HG03432 (cell line): ENCODE data around the gene CYP4Z1.
"Not testable (repeated sequence)": the region's sequence is repeated elsewhere in the genome, so short reads cannot be mapped to it uniquely, and the experiment has no call there.

Source experiments
- ATAC-seq: cut with Tn5 transposase; IDR thresholded peaks from one replicate; pipeline ENCODE4 v1.9.1; 2021; ENCODE audit warnings: mild to moderate bottlenecking, moderate library complexity; ENCODE audit not compliant: unreplicated experiment

The CYP4Z1 gene

DNA sequence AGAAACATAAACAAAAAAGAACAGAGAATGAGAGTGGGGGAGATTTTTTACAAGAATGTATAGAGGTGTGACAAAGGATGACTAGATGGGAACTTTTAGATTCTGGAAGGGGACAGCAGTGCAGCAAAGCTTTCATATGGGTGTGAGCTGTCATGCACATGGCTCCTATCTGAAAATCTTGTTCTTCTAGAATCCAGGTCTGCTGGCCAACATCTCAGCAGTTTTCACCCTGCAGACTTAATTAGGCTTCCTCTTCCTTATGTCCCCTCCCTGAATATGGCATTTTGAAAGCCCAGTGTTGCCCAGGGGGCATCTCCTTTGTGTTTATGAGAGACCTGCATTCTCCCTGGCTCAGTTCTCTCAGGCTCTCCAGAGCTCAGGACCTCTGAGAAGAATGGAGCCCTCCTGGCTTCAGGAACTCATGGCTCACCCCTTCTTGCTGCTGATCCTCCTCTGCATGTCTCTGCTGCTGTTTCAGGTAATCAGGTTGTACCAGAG lies at the start of gene CYP4Z1:
Gene CYP4Z1 (plus strand): TSS at position 135 of the 498 bp plus-strand sequence. CDS start 260 bp downstream, at position 395.
- ATAC-seq = no peak

GRCh38 chr1:47021070-47021469 lies 46.0 kb upstream of the CYP4Z1 start:
- no peak for ATAC-seq

DNA sequence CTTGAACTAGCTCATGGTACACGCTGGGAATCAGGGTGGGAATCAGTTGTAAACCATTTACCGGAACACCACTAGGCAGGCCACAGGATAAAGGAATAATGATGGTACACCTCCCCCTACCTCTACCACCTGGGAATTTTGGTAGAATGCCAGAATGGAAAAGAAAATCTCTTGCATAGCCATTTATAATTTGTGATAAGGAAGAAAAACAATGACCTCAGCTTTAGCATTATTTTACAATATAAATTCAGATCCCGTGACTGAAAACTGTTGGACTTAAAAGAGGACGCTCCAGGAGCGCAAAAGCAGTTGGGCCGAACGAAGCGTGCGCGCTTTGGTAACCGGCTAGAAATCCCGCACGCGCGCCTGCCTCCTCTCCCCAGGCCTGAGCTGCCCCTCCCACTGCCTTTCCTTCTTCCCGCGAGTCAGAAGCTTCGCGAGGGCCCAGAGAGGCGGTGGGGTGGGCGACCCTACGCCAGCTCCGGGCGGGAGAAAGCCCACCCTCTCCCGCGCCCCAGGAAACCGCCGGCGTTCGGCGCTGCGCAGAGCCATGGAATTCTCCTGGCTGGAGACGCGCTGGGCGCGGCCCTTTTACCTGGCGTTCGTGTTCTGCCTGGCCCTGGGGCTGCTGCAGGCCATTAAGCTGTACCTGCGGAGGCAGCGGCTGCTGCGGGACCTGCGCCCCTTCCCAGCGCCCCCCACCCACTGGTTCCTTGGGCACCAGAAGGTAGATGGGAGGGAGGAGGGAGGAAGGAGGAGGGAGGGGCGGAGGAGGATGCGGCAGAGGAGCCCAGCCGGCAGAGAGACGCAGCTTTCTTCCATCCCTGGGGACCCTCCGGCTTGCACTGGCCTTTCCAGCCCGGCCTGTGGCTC lies 43.5 kb upstream of the CYP4Z1 start, which contains the start of gene CYP4X1:
Gene CYP4X1 (plus strand): TSS at position 402 of the 873 bp plus-strand sequence. CDS start 149 bp downstream, at position 551.
- no peak for ATAC-seq

DNA sequence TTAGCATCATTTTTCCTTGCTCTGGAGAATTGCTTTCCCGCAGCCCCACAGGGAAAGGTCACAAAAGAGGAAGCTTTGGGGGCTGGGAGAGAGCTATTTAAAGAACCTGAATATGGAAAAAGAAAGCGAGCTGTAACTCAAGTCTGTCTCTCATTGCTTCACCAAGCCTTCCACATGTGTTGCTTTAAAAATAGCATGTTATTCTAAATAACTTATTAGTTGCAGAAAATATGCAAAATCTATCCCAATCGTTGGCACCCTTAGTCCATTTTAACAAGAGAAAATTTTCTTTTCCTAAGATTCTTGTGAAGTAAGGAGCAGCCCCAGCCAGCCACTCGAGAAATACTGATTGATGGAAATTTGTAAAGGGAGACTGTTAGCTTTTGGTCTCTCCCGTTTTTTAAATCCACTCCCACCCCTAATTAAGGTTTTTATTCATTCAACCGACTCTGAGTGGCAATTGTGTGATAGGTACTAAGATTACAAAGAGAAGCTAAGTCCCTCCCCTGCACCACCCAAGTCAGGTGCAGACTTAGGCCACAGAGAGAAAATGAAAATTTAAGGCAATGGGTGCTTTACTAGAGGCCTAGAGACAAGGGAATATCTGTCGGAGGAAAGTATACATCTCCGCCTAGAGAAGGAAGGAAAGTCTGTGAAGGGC lies 42.8 kb upstream of the CYP4Z1 start:
- ATAC-seq = no peak

DNA sequence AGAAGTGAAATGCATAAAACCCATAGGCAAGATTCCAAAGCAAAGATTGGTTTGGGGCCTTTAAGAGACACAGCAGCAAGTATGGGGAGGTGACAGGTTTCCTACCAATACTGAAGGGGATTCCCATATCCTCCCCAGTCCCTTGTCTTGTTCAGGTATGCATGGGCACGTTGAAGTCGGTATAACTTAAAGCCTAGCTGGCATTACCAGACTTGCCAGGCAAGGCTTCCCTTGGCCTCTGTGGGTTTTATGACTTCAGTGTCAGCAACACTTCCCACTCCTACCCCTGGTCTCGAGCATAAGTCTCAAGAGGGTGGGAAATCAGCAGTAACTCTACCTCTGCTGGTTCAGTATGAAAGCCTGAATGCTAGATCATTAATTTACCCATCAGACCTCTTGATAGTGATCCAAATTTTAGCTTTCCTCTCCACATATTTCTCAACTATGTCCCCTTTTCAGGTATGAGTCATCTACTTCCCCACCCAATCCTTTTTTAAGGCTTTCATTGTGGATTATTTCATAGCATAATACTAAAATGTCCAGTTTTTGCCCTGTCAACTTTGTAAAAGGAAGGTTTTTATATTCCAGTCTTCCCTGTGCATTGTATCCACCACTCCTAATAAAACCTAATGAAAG lies 36.7 kb upstream of the CYP4Z1 start:
- no peak for ATAC-seq

DNA sequence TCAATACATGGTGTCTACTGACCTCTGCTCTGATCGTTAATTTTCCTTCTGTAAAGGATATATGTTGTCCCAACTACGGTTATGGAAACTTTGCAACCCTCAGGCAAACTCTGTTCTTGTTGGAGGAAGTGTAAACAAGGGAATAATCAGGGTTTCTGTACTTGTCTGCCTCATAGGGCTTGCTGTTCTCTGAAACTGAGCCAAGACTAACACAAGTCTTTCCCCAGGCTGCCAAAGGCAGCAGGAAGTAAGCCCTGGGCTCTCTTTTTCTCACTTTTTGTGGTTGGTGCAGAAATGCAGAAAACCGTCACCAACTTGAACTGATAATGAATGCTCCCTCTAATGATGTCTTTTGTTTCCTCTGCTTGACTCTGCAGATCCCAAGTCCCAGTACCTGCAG lies 36.0 kb upstream of the CYP4Z1 start:
- no peak for ATAC-seq

DNA sequence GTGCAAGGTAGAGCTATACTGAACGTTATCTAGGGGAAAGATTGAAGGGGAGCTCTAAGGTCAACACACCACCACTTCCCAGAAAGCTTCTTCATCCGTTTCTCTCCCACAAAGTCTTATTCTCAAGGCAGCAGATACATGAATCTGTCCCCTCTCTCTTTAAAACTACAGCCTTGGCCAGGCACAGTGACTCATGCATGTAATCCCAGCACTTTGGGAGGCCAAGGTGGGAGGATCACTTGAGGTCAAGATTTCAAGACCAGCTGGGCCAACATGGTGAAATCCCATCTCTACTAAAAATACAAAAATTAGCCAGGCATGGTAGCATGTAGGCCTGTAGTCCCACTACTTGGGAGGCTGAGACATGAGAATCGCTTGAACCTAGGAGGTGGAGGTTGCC lies 35.4 kb upstream of the CYP4Z1 start:
- no peak for ATAC-seq

GRCh38 chr1:47036764-47037163 lies 30.3 kb upstream of the CYP4Z1 start:
- ATAC-seq = no peak

DNA sequence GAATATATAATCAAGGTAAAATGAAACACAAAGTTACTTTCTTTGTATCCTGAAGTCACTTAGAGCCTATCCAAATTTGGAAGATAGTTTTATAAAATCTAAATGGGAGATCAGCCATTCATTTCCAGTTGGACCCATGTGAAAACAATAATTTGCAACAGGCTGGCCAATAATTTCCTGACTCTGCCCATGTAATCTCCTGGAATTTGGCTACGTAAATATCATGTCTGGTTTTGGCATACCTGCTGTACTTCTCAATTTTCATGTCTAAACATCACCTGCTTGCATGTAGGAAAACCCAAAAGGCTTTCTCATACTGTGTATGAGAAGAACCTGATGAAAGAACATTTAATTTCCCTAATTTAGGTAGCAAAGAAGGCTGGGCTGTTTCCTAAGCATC lies 7.7 kb upstream of the CYP4Z1 start:
- ATAC-seq = no peak

- ATAC-seq = not testable (repeated sequence)
Observed at GRCh38 chr1:47069080-47069479, 2.0 kb downstream of the CYP4Z1 start.

GRCh38 chr1:47069509-47069908 lies 2.5 kb downstream of the CYP4Z1 start:
- ATAC-seq = not testable (repeated sequence)

GRCh38 chr1:47089356-47089755 lies 22.3 kb downstream of the CYP4Z1 start:
- not testable (repeated sequence) for ATAC-seq

GRCh38 chr1:47091476-47091875 lies 24.4 kb downstream of the CYP4Z1 start:
- ATAC-seq = not testable (repeated sequence)

GRCh38 chr1:47104816-47105215 lies 37.8 kb downstream of the CYP4Z1 start:
- no peak for ATAC-seq

- ATAC-seq = no peak
Observed at GRCh38 chr1:47106792-47107191, 39.8 kb downstream of the CYP4Z1 start.

DNA sequence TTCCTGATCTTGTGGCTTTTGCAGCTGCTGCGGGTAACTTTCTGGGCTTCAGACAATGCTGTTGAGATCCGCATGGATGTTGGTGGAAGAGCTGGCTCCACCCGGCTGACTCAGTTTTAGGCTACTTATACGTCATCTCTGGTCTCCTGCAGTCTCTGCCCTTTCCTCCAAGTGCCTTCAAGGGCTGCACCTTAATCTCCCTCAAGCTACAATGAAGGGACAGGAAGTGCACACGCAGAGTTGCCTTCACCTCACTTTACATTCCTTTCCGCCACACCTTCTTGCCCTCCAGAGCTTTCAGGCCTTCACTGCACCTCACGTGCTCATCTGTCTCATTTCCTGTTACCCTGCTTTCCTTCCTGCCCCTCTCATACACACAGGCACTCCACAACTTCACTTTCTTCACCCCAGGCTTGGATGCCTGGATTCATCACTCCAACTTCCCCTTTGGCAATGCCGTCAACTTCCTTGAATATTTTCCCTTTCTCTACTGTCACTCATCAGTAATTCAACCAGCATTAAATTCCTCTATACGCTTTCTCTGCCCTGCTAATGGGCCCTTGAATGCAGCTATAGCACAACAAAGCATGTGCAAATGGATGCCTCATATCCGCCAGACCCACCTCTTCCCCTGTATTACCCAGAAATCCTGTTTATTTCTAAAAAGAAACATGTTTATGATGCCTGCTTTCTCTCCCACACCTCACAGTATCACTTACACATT lies 41.0 kb downstream of the CYP4Z1 start:
- ATAC-seq = not testable (repeated sequence)

GRCh38 chr1:47109482-47109881 lies 42.5 kb downstream of the CYP4Z1 start:
- ATAC-seq = not testable (repeated sequence)

DNA sequence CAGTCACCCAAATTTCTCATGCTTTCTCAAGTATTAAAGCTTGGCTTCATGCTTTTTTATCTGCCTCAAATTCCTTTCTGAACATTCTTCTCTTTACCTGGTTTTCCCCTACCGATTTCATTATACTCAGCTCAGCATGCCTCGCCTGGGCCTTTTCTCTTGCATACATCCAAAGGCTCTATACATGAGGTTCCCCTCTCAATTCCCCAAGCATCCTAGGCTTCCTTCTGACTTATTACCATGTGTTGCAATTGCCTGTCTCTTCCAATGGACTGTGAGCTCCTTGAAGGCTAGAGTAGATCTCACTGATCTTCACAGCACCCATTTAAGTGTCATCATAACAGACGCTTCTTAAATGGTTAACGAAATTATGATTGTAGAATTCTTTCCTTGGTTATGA lies 46.1 kb downstream of the CYP4Z1 start:
- ATAC-seq = no peak

DNA sequence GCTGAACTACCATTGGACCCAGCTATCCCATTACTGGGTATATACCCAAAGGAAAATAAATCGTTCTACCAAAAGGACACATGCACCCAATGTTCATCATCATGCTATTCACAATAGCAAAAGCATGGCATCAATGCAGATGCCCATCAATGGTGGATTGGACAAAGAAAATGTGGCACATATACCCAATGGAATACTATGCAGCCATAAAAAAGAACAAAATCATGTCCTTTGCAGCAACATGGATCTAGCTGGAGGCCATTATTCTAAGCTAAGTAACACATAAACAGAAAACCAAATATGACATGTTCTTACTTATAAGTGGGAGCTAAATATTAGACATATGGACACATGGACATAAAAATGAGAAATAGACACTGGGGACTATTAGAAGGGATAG lies 54.0 kb downstream of the CYP4Z1 start:
- ATAC-seq = not testable (repeated sequence)

DNA sequence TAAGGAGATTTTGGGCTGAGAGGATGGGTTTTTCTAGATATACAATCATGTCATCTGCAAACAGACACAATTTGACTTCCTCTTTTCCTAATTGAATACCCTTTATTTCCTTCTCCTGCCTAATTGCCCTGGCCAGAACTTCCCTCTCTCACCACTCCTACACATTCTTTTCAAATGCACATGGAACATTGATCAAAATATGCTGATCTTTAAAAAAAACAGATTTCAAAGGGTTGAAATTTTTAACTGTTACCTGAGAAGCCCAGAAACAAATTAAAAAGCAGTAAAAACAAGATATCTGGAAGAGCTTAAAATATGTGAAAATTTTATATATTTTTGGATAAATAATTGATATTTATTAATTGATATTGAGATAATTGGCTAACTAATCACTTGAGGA lies 57.8 kb downstream of the CYP4Z1 start:
- ATAC-seq = not testable (repeated sequence)

DNA sequence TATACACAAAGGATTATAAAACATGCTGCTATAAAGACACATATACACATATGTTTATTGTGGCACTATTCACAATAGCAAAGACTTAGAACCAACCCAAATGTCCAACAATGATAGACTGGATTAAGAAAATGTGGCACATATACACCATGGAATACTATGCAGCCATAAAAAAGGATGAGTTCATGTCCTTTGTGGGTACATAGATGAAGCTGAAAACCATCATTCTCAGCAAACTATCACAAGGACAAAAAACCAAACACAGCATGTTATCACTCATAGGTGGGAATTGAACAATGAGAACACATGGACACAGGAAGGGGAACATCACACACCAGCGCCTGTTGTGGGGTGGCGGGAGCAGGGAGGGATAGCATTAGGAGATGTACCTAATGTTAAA lies 60.0 kb downstream of the CYP4Z1 start:
- not testable (repeated sequence) for ATAC-seq
